SK-N-SH (cell line): Measurements from ENCODE around the gene SPAG8. TPM values are rescaled to one million over a fixed set of nuclear protein-coding genes. Genes with fewer than 3 reads are reported as not detected.

Experiments
- CTCF ChIA-PET: fragments of 300-600, 350-600 bp; formaldehyde crosslinking; extraction: SDS; loops from one replicate; lab custom pipeline; 2021; lab: Yijun Ruan, JAX
- POLR2A ChIA-PET: fragments of 350-600 bp; sonication (Branson Sonifier 250); formaldehyde crosslinking; extraction: SDS; loops from one replicate; lab custom pipeline; 2020; ENCODE audit warnings: antibody characterized with exemption, inconsistent platforms; lab: Yijun Ruan, JAX
- DNase-seq: peaks from one replicate; pipeline ENCODE4 v3.0.0; 2012
- H2AFZ ChIP-seq: fragments of 200-600 bp; sonication (generic); 2 replicates; pipeline ENCODE4 v1.8.1; 2016; ENCODE audit warnings: antibody characterized with exemption, mild to moderate bottlenecking, low read depth
- H3F3A ChIP-seq: fragments of 200-600 bp; sonication (generic); replicated peaks from 2 replicates; pipeline ENCODE3; 2016; ENCODE audit warnings: antibody characterized with exemption, mild to moderate bottlenecking; ENCODE audit not compliant: insufficient read depth
- H3K27ac ChIP-seq, 2 experiments: fragments of 200-500 bp in 1 of 2; fragments of 200-600 bp in 1 of 2; sonication (Bioruptor generic) in 1 of 2; sonication (generic), shearing (Covaris generic) in 1 of 2; 2 replicates each; pipeline versions ENCODE4 v1.5.1 to v1.6.1; 2014 to 2016; ENCODE audit warnings: low read depth in 2 of 2, inconsistent platforms in 1 of 2, low read length in 1 of 2, mild to moderate bottlenecking in 1 of 2, mixed read lengths in 1 of 2
- H3K27me3 ChIP-seq: fragments of 200-600 bp; sonication (generic), shearing (Covaris generic); 2 replicates; pipeline ENCODE4 v1.6.1; 2016; ENCODE audit warnings: mixed run types; ENCODE audit not compliant: insufficient read depth
- H3K36me3 ChIP-seq, 2 experiments: fragments of 200-500 bp in 1 of 2; fragments of 200-600 bp in 1 of 2; sonication (Bioruptor generic) in 1 of 2; sonication (generic) in 1 of 2; replicated peaks in 1 of 2; 2 replicates each; pipeline versions ENCODE3 to v1.5.1; 2014 to 2016; ENCODE audit warnings: low read length in 1 of 2, mild to moderate bottlenecking in 1 of 2; ENCODE audit not compliant: insufficient read depth in 2 of 2, control insufficient read depth in 1 of 2
- H3K4me1 ChIP-seq, 2 experiments: fragments of 200-500 bp in 1 of 2; fragments of 200-600 bp in 1 of 2; sonication (Bioruptor generic) in 1 of 2; sonication (generic), shearing (Covaris generic) in 1 of 2; 2 replicates each; pipeline versions ENCODE4 v1.5.1 to v1.6.1; 2014 to 2016; ENCODE audit warnings: low read depth in 1 of 2, low read length in 1 of 2, mixed run types in 1 of 2; ENCODE audit not compliant: insufficient read depth in 2 of 2, control insufficient read depth in 1 of 2
- H3K4me2 ChIP-seq: fragments of 200-600 bp; sonication (generic), shearing (Covaris generic); 2 replicates; pipeline ENCODE4 v1.6.1; 2017; ENCODE audit warnings: mixed run types
- H3K4me3 ChIP-seq, 2 experiments: fragments of 200-500 bp in 1 of 2; fragments of 200-600 bp in 1 of 2; sonication (Bioruptor generic) in 1 of 2; sonication (generic), shearing (Covaris generic) in 1 of 2; 2 replicates each; pipeline versions ENCODE4 v1.5.1 to v1.8.1; 2014 to 2016; ENCODE audit warnings: low read depth in 2 of 2, inconsistent platforms in 1 of 2, low read length in 1 of 2, mild to moderate bottlenecking in 1 of 2, mixed read lengths in 1 of 2, moderate library complexity in 1 of 2
- H3K79me2 ChIP-seq: fragments of 200-600 bp; sonication (generic); 2 replicates; pipeline ENCODE4 v1.8.1; 2017; ENCODE audit warnings: mild to moderate bottlenecking; ENCODE audit not compliant: insufficient read depth
- H3K9ac ChIP-seq: fragments of 200-600 bp; sonication (generic); 2 replicates; pipeline ENCODE4 v1.6.1; 2017; ENCODE audit warnings: mixed run types
- H3K9me2 ChIP-seq: fragments of 200-600 bp; sonication (generic); 2 replicates; pipeline ENCODE4 v1.6.1; 2017; ENCODE audit warnings: mixed run types
- H3K9me3 ChIP-seq: fragments of 200-600 bp; sonication (generic); 2 replicates; pipeline ENCODE4 v1.6.1; 2017; ENCODE audit warnings: mixed run types, mild to moderate bottlenecking, moderate library complexity
- H4K20me1 ChIP-seq: fragments of 200-600 bp; sonication (generic); 2 replicates; pipeline ENCODE4 v1.6.1; 2017; ENCODE audit warnings: mild to moderate bottlenecking, mixed run types; ENCODE audit not compliant: insufficient read depth
- EP300 ChIP-seq, 2 experiments: IDR thresholded peaks; 2 replicates each; pipeline versions ENCODE4 v1.4.0 to v1.6.1; 2012; ENCODE audit warnings: borderline replicate concordance in 1 of 2, low read depth in 1 of 2, low read length in 1 of 2
- GATA2 ChIP-seq: sonication (generic); formaldehyde crosslinking; IDR thresholded peaks from 2 replicates; pipeline ENCODE4 v1.5.0; 2020; ENCODE audit warnings: mild to moderate bottlenecking, missing genetic modification reagents
- JUND ChIP-seq: IDR thresholded peaks from 2 replicates; pipeline ENCODE4 v1.4.0; 2012
- MAX ChIP-seq: IDR thresholded peaks from 2 replicates; pipeline ENCODE4 v1.4.0; 2012; ENCODE audit warnings: low read depth
- MXI1 ChIP-seq: IDR thresholded peaks from 2 replicates; pipeline ENCODE4 v1.6.1; 2012; ENCODE audit warnings: mild to moderate bottlenecking, low read depth, low read length, improper control_type of control experiment
- NFIC ChIP-seq: IDR thresholded peaks from 2 replicates; pipeline ENCODE4 v1.4.0; 2012; ENCODE audit warnings: borderline replicate concordance
- RCOR1 ChIP-seq: fragments of 150-350 bp; IDR thresholded peaks from 2 replicates; pipeline ENCODE4 v1.6.1; 2017; ENCODE audit warnings: antibody characterized with exemption, low read length
- RFX5 ChIP-seq: IDR thresholded peaks from 2 replicates; pipeline ENCODE4 v1.6.1; 2012; ENCODE audit warnings: mild to moderate bottlenecking, improper control_type of control experiment, low read length
- SIN3A ChIP-seq: IDR thresholded peaks from 2 replicates; pipeline ENCODE4 v1.6.1; 2012; ENCODE audit warnings: low read depth, mild to moderate bottlenecking, low read length, moderate library complexity, borderline replicate concordance
- TAF1 ChIP-seq: IDR thresholded peaks from 2 replicates; pipeline ENCODE4 v1.6.1; 2012; ENCODE audit warnings: low read depth, mild to moderate bottlenecking, low read length, moderate library complexity, borderline replicate concordance
- TEAD4 ChIP-seq: IDR thresholded peaks from 2 replicates; pipeline ENCODE4 v1.4.0; 2012; ENCODE audit warnings: mild to moderate bottlenecking, borderline replicate concordance; ENCODE audit not compliant: insufficient read depth
- USF1 ChIP-seq: IDR thresholded peaks from 2 replicates; pipeline ENCODE4 v1.4.0; 2012; ENCODE audit warnings: low read depth, borderline replicate concordance
- WGBS: methylation state at CpG from one replicate; pipeline ENCODE4 v1.1.6; 2017; ENCODE audit warnings: low lambda C conversion rate; 5-methylcytosine and 5-hydroxymethylcytosine counted together
- polyA plus RNA-seq, 3 experiments: library from polyadenylated mRNA; depleted of rRNA; stranded (reverse); fragments of >200 nt; gene quantifications; 2 replicates each; pipeline ENCODE4 v1.2.3, GENCODE V29; 2012
- TF ChIP-seq, protein P1 (sequence below): fragments of 200-600 bp; sonication (generic); IDR thresholded peaks from 2 replicates; pipeline ENCODE4 v1.6.1; 2017; ENCODE audit warnings: antibody characterized with exemption, mild to moderate bottlenecking, moderate library complexity
- TF ChIP-seq, protein P2 (sequence below): fragments of 150-350 bp; IDR thresholded peaks from 2 replicates; pipeline ENCODE4 v1.6.1; 2017; ENCODE audit warnings: antibody characterized with exemption, low read length, low read depth, borderline replicate concordance

Gene SPAG8
- polyA plus RNA-seq, 1 of the 3 experiments (the other 2 are of a cell fraction): 1.5 TPM

DNA sequence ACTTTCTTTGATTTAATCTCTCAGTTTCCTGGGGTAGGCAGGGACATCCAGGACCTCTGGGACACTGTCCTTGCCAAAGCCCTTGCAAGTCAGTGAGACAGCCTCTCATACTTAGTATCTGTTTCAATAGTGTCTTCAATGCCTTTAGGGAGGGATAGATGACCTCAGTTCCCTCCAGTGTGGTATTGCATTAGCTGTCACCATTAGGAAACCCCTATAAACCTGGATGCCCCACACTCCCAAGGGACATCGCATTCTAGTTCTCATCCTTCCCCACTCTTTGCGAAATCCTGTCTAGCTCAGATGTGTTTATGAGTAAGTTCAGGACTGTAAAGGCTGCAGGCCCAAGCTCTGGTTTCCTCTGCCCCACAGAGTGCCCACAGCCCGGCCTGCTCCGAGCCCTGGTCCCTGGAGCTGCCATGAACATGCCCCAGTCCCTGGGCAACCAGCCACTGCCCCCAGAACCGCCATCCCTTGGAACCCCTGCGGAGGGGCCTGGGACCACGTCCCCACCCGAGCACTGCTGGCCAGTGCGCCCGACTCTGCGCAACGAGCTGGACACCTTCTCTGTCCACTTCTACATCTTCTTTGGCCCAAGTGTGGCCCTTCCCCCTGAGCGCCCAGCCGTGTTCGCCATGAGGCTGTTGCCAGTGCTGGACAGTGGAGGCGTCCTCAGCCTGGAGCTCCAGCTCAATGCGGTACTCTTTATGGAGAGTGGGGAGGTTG is 30.1 kb upstream of the SPAG8 start:
- H3K9me2 ChIP-seq: no peaks in the 10 kb centered on the region
- H3K4me3 ChIP-seq: no peak overlapping the region
- H3K27me3 ChIP-seq: no peaks in the 10 kb centered on the region
- 93% methylated on average over 10 of the region's 17 CpGs for WGBS
- H3F3A ChIP-seq: no peaks in the 10 kb centered on the region
- H3K9me3 ChIP-seq: no peaks in the 10 kb centered on the region
- peaks cover 0 to 10% of the 10 kb centered on the region in 2 experiments for H3K4me1 ChIP-seq
- H2AFZ ChIP-seq: no peak overlapping the region
- TF ChIP-seq, protein P1, sequence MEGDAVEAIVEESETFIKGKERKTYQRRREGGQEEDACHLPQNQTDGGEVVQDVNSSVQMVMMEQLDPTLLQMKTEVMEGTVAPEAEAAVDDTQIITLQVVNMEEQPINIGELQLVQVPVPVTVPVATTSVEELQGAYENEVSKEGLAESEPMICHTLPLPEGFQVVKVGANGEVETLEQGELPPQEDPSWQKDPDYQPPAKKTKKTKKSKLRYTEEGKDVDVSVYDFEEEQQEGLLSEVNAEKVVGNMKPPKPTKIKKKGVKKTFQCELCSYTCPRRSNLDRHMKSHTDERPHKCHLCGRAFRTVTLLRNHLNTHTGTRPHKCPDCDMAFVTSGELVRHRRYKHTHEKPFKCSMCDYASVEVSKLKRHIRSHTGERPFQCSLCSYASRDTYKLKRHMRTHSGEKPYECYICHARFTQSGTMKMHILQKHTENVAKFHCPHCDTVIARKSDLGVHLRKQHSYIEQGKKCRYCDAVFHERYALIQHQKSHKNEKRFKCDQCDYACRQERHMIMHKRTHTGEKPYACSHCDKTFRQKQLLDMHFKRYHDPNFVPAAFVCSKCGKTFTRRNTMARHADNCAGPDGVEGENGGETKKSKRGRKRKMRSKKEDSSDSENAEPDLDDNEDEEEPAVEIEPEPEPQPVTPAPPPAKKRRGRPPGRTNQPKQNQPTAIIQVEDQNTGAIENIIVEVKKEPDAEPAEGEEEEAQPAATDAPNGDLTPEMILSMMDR: no peak
- no peak for TF ChIP-seq RFX5
- no peak for TF ChIP-seq USF1
- no peak for TF ChIP-seq MAX
- TF ChIP-seq, protein P2, sequence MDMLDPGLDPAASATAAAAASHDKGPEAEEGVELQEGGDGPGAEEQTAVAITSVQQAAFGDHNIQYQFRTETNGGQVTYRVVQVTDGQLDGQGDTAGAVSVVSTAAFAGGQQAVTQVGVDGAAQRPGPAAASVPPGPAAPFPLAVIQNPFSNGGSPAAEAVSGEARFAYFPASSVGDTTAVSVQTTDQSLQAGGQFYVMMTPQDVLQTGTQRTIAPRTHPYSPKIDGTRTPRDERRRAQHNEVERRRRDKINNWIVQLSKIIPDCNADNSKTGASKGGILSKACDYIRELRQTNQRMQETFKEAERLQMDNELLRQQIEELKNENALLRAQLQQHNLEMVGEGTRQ: no peak
- TF ChIP-seq TEAD4: no peak
- TF ChIP-seq JUND: no peak
- TF ChIP-seq EP300 (IDR thresholded peaks at IDR 0.05; ENCODE audit: borderline replicate concordance in 1 of 2, low read depth in 1 of 2, low read length in 1 of 2): no peak
- TF ChIP-seq TAF1: no peak
- TF ChIP-seq MXI1: no peak
- no peak for TF ChIP-seq NFIC
- TF ChIP-seq RCOR1: no peak
- ChIA-PET CTCF (interaction anchor here (0.6 to 1.8 kb wide), 5 partner anchors 9 to 52 kb away, joined by 3 to 8 read pairs (median 3); partner anchors contain the start of gene HINT2), POLR2A (no interaction called here)
- no peaks in the 10 kb centered on the region for H3K79me2 ChIP-seq
- H3K9ac ChIP-seq: no peak overlapping the region
- H3K4me2 ChIP-seq: no peak overlapping the region
- DNase-seq: no peak
- H3K27ac ChIP-seq: no peak overlapping the region
- no peaks in the 10 kb centered on the region for H4K20me1 ChIP-seq
- peaks cover 0 to 4% of the 10 kb centered on the region in 2 experiments for H3K36me3 ChIP-seq

- TF ChIP-seq USF1: no peak
- TF ChIP-seq SIN3A: no peak
- no peak for TF ChIP-seq GATA2 (CRISPR knock-in tag)
- WGBS: no CpG with 5 or more reads among the region's 5 CpGs
- Histone ChIP-seq H3K4me3 (no peak overlapping the region), H3K27me3 (no peaks in the 10 kb centered on the region), H3K36me3 (no peaks in the 10 kb centered on the region), H2AFZ (no peak overlapping the region), H3K9ac (no peak overlapping the region), H3K4me2 (no peak overlapping the region), H4K20me1 (no peaks in the 10 kb centered on the region), H3K4me1 (peaks cover 0 to 10% of the 10 kb centered on the region in 2 experiments; a peak in 3 of 4 replicates), H3K9me3 (no peaks in the 10 kb centered on the region), H3K79me2 (no peaks in the 10 kb centered on the region), H3K27ac (no peak overlapping the region), H3F3A (no peaks in the 10 kb centered on the region), H3K9me2 (no peaks in the 10 kb centered on the region)
- ChIA-PET CTCF (interaction anchor here (0.9 to 1.8 kb wide), 4 partner anchors 10 to 51 kb away, joined by 3 to 8 read pairs (median 4); no protein-coding TSS in a partner anchor), POLR2A (no interaction called here)
- DNase-seq: no peak
These were observed 29.5 kb upstream of the SPAG8 start for GRCh38 chr9:35841645-35841900.
